CD4-positive, alpha-beta T cell treated with Interleukin-1 beta for 1 hour (primary cell): ENCODE measurements around the gene CDKAL1.

Source experiments
- DNase-seq, 2 donors: peaks; one replicate each; pipeline ENCODE4 v3.0.0-alpha.2; 2020 to 2022

The CDKAL1 gene

GRCh38 chr6:21279619-21280018 lies 745.4 kb downstream of the CDKAL1 start:
- no peak for DNase-seq

GRCh38 chr6:21281366-21281765 lies 747.1 kb downstream of the CDKAL1 start:
- DNase-seq = no peak
